Measurements from ENCODE around the gene TEKT5.
"Not testable (repeated sequence)": the region's sequence is repeated elsewhere in the genome, so short reads cannot be mapped to it uniquely, and the experiment has no call there.

The TEKT5 gene

DNA sequence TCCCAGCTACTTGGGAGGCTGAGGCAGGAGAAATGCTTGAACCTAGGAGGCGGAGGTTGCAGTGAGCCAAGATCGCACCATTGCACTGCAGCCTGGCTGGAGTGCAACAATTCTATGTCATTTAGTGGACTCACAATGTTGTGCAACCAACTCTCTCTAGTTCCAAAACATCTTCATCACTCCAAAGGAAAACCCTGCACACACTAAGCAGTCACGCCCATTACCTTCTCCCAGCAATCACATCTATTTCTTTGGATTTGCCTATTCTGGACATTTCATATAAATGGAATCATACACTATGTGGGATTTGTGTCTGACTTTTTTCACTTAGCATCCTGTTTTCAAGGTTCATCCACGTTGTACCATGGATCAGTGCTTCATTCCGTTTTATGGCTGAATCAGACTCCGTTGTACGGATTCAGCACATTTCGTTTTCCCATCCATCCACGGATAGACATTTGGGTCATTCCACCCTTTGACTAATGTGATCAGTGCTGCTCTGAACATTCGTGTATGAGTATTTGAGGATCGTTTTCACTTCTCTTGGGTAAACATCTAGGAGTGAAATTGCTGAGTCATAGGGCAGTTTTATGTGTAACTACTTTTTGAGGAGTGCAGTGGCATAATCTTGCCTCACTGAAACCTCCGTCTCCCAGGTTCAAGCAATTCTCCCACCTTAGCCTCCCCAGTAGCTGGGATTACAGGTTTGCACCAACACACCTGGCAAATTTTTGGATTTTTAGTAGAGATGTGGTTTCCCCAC, 69.0 kb downstream of the TEKT5 start:
- DNase-seq = no peak

DNA sequence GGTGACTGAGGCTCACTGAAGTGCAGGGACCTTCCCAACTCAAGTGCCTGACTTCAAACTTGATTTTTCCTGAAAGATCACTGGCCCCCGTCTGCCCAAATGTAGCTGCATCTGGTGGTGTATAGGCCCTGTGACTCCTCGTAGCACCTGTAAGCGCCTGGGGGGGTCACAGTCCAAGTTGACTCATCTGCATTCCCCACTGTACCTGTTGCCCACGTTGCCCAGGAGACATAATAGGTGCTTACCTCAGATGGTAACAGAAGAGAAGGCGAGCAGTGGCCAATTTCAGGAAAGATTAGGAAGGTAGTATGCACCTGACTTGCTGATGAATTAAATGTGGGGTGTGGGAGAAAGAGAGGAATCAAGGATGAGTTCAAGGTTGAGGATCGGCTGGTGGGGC, 70.2 kb downstream of the TEKT5 start:
- DNase-seq = no peak

DNA sequence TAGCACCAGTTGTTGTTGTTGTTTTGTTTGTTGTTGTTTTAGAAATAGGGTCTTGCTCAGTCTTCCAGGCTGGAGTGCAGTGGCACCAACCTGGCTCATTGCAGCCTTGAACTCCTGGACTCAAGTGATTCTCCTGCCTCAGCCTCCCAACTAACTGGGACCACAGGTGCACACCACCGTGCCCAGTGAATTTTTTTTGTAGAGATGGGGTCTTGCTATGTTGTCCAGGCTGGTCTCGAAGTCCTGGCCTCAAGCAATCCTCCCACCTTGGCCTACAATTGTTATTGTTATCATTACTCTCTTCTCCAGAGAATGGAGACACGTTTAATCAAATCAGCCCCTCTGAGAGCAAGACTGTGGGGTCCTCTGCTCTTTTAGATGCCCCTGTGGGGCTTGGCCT, 71.7 kb downstream of the TEKT5 start:
- DNase-seq = no peak

DNA sequence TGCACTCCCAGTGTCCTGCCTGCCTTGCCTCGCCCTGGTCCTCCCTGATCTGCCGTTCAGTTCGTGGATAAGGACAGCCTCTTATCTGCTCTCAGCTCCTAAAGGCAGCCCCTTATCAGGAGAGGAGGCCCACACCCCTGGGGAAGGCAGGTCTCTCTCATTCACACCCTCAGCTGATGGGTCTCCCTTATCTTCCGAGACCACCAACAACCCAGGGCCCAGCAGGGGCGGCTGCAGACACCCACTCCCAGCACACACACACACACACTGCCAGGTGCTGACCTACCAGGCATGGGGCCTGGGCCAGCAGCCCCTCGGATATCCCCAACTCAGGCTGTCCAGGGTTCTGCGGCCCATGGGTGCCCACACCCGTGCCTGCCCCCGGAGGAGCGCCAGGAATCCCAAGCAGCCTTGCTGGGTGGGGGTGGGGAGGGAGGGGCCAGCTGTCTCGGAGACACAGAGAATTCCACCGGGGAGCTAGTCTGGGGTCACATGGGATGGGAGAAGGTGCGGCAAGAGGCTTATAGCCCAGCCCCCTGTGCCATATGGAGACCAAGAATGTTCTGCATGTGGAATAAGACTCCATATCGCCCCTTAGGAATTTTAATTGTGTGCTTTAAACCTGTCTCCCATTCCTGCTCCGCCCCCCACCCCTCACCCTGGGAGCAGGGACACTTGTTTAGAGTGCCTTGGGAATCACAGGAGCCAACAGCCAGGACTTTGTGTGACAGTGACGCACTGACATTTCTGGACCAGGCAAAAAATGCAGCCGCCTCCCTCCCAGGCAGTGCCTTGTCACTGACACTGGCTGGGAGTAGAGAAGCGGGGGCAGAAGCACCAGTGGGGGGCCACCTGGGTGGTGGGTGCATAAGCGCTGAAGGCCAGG, 72.5 kb downstream of the TEKT5 start:
- no peak for DNase-seq

DNA sequence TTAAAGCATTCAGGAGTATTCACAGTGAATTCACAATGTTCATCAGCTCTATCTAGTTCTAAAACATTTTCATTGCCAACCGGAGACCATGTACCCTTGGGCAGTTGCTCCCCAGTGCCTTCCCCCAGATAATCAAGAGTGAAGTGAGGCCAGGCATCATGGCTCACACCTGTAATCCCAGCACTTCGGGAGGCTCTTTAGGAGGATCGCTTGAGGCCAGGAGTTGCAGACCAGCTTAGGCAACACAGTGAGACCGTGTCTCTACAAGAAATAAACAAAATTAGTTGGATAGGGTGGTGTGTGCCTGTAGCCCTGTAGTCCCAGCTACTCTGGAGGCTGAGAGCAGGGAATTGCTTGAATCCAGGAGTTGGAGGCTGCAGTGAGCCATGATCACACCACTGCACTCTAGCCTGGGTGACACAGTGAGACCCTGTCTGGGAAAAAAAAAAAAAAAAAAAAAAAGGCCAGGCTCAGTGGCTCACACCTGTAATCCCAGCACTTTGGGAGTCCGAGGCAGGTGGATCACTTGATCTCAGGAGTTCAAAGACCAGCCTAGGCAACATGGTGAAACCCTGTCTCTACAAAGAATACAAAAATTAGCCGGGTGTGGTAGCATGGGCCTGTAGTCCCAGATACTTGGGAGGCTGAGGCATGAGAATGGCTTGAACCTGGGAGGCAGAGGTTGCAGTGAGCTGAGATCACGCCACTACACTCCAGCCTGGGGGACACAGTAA, 73.3 kb downstream of the TEKT5 start:
- not testable (repeated sequence) for DNase-seq

DNA sequence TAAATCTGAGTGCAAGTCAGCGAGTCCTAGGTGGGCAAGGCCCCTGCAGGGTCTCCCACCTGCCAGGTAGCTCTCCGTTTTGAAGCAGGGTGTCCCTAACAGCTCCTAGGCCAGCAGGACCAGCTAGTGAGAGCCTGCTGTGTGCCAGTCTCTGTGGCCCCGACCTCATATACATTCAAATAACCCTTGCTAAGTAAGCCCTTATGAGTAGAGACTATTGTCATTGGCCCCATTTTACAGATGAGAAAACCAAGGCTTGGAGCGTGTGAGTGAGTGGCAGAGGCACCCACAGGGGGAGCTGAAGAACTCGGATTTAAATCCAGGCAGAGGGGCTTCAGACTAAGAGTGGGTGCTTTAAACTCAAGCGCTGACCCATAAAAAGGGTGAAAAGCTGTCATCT, 74.6 kb downstream of the TEKT5 start:
- DNase-seq = no peak

DNA sequence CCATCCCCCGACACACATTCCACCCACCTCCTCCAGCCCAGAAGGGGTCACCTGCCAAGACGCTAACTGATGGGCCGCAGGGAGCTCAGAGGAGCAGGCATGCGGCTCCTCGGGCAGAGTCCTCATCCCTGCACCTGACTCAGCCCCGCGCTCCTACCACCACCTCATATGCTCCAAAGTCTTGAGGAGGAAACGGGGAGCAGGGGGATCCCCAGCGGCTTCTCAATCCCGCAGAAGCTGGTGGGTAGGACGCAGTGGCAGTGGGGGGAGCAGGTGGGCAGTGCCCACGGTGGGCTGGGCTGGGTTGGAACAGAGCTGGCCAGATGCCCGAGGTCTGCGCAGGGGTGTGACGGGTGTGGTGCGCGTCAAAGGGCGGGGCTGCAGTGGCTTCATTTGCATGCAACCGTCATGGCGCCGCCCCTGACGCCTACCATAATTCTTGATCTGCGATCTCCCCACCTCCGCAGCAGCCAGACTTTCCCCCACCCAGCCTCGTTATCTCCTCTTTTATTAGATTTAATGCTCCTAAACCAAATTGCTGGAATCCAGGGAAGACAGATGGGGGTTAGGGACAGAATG, 75.4 kb downstream of the TEKT5 start:
- no peak for DNase-seq

DNA sequence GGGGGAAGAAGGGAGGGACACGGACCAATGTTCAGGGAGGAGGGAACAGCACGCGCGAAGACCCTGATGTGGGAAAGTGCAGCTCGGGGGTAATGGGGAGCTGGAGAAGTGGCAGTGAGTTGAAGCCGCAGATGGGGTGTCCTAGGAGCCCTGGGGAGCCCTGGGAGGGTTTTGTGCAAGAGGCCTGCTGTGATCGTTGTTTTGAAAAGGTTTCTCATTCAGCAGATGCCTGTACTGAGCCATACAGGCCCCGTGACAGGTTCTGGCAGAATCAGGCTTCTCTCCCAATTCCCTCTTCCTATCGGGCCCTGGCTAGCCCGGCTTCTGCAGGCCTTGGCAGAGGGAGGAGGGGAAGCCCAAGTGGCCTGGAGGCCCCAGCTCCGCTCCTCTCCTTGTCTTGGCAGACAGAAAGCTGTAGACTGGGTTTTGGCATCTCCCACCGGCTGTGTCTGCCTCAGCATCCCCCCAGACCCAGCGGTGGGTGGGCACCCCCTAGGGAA, 76.0 kb downstream of the TEKT5 start:
- DNase-seq = no peak

DNA sequence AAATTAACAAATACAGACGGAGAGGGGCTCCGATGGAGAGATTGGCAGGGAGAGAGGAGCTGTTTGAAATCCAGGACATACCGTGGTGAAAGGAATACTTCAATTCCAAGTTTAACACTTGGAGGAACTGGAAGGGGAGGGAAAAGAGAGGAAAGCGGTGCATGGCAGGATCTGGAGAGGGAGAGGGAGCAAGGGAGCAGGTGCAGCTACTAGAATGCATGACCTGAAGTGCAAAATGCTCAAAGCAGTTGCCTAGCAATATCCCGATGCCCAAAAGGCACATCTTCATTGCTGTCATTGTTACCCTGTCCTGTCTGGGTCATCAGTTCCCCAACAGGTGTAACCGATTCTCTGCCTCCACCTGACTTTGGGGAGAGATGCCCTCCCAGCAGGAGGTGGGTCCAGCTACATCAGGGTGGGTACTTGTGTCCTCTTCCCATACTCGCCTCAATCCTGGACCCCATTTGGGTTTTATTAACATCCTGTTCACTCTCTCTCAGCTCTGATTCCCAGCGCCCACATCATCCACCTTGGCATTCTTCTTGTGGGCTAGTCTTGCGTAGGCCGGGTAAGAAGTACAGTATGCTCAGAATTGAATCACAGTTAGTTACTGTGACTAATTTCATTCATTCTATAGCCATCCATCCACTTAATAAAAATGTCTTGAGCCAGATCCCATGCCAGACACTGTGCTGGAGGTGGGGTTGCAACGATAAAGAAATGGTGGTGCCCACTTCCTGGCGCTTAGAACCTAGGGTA, 76.9 kb downstream of the TEKT5 start:
- DNase-seq = peak; percentile 33

DNA sequence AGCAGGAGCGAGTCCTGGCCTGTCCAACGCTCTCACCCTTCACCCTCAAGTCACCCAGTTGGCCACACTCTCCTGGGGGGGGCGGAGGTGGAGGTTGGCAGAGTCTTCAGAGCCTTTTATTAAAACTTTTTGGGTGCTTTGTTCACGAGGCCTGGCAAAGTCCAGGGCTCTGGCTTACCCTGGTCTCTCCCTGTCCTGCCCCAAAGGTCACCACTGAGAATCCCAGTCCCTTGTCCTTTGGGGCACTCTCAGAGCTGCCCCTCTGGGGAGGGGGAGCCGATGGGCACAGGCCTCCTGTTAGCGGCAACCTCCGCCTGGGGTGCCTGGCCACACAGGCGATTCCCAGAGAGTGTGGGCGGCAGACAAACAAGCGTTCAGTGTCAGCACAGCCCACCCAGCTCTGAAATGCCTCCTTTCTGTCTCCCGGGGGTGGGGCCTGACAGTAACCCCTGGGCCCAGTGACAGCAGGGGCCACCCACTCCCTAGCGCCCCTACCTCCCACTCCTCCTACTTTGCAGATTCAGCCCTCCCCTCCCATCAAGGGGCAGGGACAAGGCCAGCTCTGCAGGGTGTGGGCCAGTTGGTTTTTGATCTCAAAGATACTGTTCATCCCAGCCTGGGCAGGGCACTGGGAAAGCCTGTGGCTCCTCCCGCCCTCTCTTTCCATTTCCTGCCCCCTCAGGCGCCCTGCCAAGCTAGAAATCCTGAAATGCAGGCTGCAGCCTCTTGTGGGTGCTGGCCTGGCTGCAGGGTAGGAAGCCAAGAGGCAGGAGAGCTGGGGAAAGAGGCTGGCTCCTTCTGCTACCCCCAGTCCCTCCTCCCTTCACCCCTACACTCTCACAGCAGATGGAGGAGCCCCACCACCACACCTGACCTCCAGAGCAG, 77.7 kb downstream of the TEKT5 start:
- DNase-seq = peak; percentile 78

DNA sequence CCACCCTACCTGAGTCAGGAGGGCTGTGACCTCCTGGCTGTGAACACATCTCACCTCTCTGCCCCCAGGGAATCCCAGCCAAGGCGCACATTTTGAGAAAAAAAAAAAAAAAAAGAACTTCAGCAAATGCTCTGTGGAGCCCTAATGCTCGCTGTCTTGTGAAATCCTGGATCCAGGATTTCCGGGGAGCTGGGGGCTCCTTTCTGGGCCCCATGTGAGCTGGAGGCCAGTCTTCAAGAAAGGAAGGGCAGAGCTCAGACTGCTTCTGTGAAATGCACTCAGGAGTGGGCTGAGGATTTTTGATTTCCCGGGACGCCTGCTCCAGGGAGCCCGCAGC, 78.3 kb downstream of the TEKT5 start:
- DNase-seq = no peak

DNA sequence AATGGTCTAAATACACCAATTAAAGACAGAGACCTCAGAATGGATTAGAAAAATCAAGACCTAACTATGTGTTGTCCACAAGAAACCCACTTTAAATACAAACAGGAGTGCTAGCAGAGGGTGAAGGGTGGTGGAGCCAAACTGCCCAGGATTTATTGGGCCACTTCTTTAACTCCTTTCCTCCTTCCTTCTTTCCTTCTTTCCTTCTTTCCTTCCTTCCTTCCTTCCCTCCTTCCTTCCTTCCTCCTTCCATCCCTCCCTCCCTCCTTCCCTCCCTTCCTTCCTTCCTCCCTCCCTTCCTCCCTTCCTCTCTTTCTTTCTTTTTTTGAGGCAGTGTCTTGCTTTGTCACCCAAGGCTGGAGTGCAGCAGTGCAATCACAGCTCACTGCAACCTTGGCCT, 80.0 kb downstream of the TEKT5 start:
- no peak for DNase-seq

DNA sequence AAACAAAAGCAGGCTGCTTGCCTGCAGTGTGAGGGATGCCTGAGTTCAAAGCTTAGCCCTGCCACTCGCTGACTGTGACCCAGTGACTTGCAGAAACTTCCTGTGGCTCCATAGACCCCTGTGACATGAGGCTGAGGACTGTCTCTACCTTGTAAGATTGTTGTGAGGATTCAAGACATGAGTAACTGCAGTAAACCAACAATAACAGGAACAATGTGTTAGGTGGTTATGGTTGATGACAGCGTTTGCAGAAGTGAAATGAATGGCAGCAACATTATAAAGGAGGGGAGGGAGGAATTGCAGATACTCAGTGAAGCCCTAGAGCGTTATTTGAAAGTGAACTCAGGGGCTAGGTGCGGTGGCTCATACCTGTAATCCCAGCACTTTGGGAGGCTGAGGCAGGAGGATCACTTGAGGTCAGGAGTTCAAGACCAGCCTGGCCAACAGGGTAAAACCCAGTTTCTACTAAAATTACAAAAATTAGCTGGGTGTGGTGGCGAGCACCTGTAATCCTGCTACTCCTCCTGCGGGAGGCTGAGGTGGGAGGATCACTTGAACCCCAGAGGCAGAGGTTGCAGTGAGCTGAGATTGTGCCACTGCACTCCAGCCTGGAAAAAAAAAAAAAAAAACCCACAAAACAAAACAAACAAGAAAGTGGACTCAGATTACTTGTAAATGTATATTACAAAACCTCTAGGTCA, 80.8 kb downstream of the TEKT5 start:
- no peak for DNase-seq

DNA sequence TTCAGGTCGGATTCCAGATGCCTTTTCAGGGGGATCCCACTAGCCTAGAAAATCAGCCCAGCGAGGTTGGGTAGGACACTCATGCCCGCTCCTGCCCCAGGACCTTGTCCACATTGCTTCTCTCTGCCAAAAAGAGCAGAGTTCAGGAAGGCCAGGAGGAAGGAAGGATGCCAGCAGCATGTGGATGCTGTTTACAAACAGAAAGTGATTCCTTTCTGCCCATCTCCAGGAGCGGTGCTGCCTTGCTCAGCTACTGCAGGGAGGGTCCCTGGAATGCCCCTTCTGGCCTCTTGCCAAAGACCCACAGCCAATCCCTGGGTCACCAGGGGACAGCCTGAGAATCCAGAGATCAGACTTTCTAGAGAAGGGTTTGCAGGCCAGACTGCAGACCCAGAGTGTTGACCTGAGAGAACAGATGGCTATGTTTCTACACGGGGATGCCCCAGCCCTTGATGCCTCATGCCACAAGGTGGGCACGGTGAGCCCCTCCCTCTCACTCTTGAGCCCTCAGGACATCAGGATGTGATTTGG, 82.0 kb downstream of the TEKT5 start:
- no peak for DNase-seq

DNA sequence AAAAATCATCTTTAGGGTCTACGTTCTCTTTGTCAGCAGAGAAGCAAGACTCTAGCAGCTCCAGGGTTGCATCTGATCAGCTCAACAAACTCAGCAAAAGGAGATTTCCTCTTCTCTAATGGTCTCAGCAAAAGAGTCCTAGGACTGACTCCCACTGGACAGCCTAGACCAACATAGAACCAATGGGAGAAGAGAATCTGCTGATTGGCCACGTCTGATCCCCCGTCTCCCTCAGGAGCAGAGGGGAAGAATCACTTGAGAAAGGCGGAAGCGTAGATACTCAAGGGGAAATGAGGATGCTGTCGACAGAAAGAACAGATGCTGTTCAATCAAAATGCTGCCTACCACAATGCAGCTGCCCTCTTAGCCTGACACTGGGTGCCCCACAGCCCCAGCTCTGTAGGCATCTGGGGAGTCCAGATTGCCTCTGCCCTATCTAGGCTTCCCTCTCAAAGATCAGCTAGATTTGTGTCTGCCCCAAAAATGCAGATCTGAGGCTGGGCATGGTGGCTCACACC, 82.8 kb downstream of the TEKT5 start:
- DNase-seq = no peak

DNA sequence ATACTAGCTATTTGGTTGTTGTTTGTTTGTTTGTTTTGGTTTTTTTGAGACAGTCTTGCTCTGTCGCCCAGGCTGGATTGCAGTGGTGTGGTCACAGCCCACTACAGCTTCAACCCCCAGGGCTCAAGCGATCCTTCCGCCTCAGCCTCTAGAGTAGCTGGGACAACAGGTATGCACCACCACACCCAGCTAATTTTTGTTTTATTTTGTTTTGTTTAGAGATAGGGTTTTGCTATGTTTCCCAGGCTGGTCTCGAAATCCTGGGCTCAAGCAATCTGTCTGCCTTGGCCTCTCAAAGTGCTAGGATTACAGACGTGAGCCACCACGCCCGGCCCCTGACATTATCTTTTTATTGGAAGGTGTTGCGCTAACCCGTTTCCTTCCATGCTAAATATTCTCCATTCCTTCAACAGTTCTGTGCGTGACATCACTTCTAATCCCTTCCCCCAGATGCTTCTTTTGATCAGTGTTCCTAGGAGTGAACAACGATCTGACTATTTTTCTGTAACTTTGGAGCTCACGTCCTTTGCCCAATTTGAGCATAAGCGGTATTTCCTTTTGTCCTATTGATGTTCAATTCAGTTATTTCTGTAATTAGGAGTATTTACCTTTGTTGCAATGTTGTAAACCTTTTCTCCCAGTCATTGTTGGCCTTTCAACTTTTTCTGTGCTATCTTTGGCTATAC, 84.1 kb downstream of the TEKT5 start:
- no peak for DNase-seq

DNA sequence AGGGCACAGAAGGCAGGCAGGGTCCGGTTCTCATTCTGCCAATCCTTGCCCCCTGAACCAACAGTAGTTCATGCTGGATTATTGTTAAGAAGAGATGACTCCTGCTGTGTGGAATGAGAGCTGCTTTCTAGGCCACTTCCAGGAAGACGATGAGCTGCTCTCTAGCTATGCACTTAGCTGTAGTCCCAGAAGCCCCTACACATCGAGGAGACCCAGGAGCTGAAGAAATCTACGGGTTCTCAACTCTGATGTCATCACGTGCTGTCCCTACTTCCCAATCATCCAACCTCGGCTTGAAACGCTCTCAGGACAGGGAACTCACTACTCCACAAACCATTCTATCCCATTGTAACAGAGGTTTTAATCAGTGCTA, 85.3 kb downstream of the TEKT5 start:
- no peak for DNase-seq

DNA sequence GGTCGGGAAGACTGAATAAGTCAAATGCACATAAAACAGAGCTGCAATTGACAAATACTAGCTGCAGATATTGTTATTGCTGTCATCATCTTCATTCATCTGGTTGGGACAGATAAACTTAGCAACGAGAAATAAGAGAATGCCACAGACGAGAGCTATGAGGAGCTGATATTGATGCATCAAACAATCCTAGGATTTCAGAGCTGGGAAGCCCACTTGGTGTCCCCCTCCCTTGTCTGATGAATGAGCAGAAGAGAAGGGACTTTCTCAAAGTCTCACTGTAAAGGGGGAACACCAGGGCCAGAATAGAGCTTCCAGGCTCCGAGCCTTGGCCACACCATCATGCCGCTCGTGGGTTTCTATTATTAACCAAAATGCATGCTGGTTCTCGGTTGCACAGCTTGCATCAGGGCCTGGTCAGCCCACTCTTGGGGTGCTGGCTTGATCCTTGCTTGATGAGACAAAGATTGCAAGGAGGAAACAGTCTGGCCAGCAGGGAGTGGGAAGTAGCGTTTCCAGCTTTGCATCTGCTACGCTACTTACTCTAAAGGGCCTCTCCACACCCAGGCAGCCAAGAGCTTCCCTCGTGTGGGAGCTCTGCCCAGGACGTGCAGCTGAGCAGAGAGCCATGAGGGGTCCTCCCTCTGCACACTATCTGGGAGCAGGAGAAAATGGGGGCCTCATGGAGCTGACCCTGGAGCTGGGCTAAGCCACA, 85.9 kb downstream of the TEKT5 start:
- DNase-seq = no peak

DNA sequence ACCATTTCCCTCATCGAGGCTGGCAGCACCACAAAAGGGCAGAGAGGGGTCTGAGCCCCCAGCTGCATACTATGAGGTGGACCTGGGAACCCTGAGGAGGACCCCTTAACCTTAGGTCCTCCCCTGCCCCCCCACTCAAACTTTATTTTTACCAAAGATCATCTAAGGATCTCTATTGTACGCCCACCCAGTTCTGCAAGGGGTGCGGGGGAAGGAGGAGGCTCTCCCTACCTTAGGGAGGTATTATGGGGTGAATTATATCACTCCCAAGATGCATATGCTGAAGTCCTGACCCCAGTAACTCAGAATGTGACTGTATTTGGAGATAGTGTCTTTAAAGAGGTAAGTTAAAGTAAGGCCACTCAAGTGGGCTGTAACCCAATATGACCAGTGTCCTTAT, 87.6 kb downstream of the TEKT5 start:
- no peak for DNase-seq

All from NCI-H1105 (cell line).